Stimulated activated naive CD4-positive, alpha-beta T cell (primary cell): Measurements from ENCODE around the gene LAMA2.
"Not testable (repeated sequence)": the region's sequence is repeated elsewhere in the genome, so short reads cannot be mapped to it uniquely, and the experiment has no call there.

Source experiments
- DNase-seq, 6 experiments: peaks; one replicate each; lab custom pipeline; 2025; lab: John Stamatoyannopoulos, UW

LAMA2 gene

GRCh38 chr6:129008591-129008990 is 125.7 kb downstream of the LAMA2 start:
- no peak for DNase-seq

GRCh38 chr6:129009851-129010250 is 126.9 kb downstream of the LAMA2 start:
- DNase-seq = no peak

- no peak for DNase-seq
These were observed 131.4 kb downstream of the LAMA2 start for GRCh38 chr6:129014302-129014701.

GRCh38 chr6:129015721-129016120 is 132.8 kb downstream of the LAMA2 start:
- no peak for DNase-seq

GRCh38 chr6:129016844-129017243 is 133.9 kb downstream of the LAMA2 start:
- no peak for DNase-seq

GRCh38 chr6:129022011-129022553 is 139.1 kb downstream of the LAMA2 start:
- DNase-seq = no peak

GRCh38 chr6:129026601-129027000 is 143.7 kb downstream of the LAMA2 start:
- DNase-seq = no peak

GRCh38 chr6:129029778-129030177 is 146.8 kb downstream of the LAMA2 start:
- no peak for DNase-seq

- DNase-seq = no peak
These were observed 147.3 kb downstream of the LAMA2 start for GRCh38 chr6:129030215-129030614.

- DNase-seq = no peak
These were observed 148.2 kb downstream of the LAMA2 start for GRCh38 chr6:129031051-129031599.

- DNase-seq = no peak
These were observed 149.7 kb downstream of the LAMA2 start for GRCh38 chr6:129032602-129033001.

- no peak for DNase-seq
These were observed 150.2 kb downstream of the LAMA2 start for GRCh38 chr6:129033180-129033579.

GRCh38 chr6:129033581-129033980 is 150.6 kb downstream of the LAMA2 start:
- no peak for DNase-seq

- DNase-seq = no peak
These were observed 158.6 kb downstream of the LAMA2 start for GRCh38 chr6:129041563-129041962.

GRCh38 chr6:129046526-129046925 is 163.6 kb downstream of the LAMA2 start:
- DNase-seq = no peak

GRCh38 chr6:129047834-129048233 is 164.9 kb downstream of the LAMA2 start:
- DNase-seq = no peak

GRCh38 chr6:129050086-129050485 is 167.1 kb downstream of the LAMA2 start:
- no peak for DNase-seq

GRCh38 chr6:129053143-129053542 is 170.2 kb downstream of the LAMA2 start:
- DNase-seq = not testable (repeated sequence)

GRCh38 chr6:129055796-129056195 is 172.9 kb downstream of the LAMA2 start:
- DNase-seq = no peak

- no peak for DNase-seq
These were observed 176.7 kb downstream of the LAMA2 start for GRCh38 chr6:129059650-129060049.

- no peak for DNase-seq
These were observed 186.1 kb downstream of the LAMA2 start for GRCh38 chr6:129069006-129069405.

- no peak for DNase-seq
These were observed 190.1 kb downstream of the LAMA2 start for GRCh38 chr6:129073051-129073450.

- no peak for DNase-seq
These were observed 190.9 kb downstream of the LAMA2 start for GRCh38 chr6:129073691-129074395.

- DNase-seq = no peak
These were observed 201.5 kb downstream of the LAMA2 start for GRCh38 chr6:129084406-129084805.
